ENCODE measurements around the gene TEF. TPM values are rescaled to one million over a fixed set of nuclear protein-coding genes. Genes with fewer than 3 reads are reported as not detected.

Gene TEF
- total RNA-seq, 1 donor from 2014 or later = 29.7 TPM

DNA sequence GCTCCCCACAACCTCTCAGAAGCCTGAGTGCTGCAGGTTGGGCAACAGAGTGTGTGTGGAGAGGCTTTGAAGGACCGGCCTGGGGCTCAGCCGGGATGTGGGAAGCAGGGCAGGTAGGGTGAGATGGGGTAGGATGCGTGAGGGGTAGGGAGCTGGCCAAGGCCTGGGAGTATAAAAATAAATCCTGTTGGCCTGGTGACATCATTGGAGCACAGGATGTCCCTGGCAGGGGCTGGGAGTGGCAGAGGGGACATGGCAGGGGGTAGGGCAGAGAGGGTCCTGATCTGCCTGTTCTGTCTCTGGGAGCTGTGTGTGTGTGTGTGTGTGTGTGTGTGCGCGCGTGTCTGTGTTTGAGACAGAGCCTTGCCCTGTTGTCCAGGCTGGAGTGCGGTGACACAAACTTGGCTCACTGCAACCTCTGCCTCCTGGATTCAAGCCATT lies 28.6 kb downstream of the TEF start:
- H3K27ac ChIP-seq = peak overlapping the region; percentile 99
- H3K4me3 ChIP-seq = no peak overlapping the region
- no peaks in the 10 kb centered on the region for H3K9me3 ChIP-seq
- intact Hi-C loops (cut with DNase I) = no loop called here
- DNase-seq (peak; percentile 86), ATAC-seq (peak; percentile 64 to 72)
- H3K27me3 ChIP-seq (ENCODE audit: low read depth) = no peaks in the 10 kb centered on the region
- H3K4me1 ChIP-seq = peaks cover 43% of the 10 kb centered on the region
- H3K36me3 ChIP-seq = no peaks in the 10 kb centered on the region
- TF ChIP-seq, protein P1, sequence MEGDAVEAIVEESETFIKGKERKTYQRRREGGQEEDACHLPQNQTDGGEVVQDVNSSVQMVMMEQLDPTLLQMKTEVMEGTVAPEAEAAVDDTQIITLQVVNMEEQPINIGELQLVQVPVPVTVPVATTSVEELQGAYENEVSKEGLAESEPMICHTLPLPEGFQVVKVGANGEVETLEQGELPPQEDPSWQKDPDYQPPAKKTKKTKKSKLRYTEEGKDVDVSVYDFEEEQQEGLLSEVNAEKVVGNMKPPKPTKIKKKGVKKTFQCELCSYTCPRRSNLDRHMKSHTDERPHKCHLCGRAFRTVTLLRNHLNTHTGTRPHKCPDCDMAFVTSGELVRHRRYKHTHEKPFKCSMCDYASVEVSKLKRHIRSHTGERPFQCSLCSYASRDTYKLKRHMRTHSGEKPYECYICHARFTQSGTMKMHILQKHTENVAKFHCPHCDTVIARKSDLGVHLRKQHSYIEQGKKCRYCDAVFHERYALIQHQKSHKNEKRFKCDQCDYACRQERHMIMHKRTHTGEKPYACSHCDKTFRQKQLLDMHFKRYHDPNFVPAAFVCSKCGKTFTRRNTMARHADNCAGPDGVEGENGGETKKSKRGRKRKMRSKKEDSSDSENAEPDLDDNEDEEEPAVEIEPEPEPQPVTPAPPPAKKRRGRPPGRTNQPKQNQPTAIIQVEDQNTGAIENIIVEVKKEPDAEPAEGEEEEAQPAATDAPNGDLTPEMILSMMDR (IDR thresholded peaks at IDR 0.05) = no peak

DNA sequence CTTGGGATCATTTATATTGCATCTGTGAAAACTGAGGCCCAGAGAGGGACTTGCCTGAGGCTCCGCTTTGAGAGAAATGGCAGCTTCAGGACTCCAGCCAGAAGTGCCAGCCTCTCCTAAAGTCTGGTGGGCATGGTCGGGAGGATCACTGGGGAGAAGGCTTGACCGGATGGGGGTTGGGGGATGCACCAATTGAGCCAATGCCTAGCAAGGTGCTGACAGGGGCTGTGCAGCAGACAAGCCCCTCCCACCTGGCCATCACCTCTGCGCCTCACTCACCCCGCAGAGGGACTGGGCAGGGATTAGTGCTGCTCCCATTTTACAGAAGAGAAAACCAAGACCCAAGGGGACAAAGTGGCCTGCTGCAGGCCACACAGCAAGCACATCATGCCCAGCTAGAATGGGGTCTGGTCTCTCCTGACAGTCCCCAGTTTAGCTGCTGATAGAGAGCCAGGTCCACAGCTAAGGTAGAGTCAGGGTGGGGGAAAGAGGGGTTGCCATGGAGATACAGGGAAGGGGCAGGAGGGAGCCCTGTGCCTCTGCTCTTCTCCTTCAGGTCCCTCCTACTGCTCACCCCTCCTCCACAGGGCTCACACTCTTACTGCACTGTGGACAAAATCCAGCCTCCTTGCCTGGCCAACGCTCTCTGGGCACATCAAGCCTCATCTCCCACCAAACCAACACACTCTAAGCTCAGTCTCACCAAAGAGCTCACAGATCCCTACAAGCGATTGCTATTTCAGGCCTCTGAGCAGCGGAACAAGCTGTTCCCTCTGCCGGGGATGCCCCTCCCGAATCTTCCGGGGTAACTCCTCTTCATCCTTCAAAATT lies 29.5 kb downstream of the TEF start:
- DNase-seq = no peak

DNA sequence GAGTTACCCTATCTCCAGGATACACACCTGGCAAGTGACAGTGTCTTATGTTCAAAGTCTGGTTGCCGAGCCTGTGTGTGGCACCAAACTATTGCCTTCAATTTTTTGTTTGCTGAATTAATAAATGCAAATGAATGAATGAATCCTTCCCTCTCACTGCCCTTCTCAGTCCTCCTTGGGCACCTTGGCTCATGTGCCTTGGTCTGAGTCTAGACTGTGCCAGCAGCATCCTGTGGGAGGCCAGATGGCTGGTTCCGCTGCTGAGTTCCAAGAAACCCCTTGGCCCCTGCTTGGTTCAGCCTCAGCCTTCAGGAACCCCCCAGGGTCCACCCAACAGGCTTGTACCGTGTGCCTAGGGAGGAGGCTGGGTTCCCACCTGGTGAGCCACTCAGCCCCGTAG lies 33.8 kb downstream of the TEF start:
- Histone ChIP-seq H3K4me1 (peaks cover 65% of the 10 kb centered on the region), H3K9me3 (no peaks in the 10 kb centered on the region), H3K27ac (peak overlapping the region; percentile 99), H3K36me3 (no peaks in the 10 kb centered on the region), H3K4me3 (peak overlapping the region; percentile 71), H3K27me3 (ENCODE audit: low read depth) (no peaks in the 10 kb centered on the region)
- TF ChIP-seq, protein P1 (IDR thresholded peaks at IDR 0.05) = no peak
- DNase-seq (no peak), ATAC-seq (no peak)
- intact Hi-C loops (cut with DNase I) = no loop called here

More for the DNA sequence above, 29.5 kb downstream of the TEF start:
- Histone ChIP-seq H3K27me3 (ENCODE audit: low read depth) (no peaks in the 10 kb centered on the region), H3K27ac (peak overlapping the region; percentile 99), H3K4me3 (no peak overlapping the region), H3K36me3 (no peaks in the 10 kb centered on the region), H3K9me3 (no peaks in the 10 kb centered on the region), H3K4me1 (peaks cover 49% of the 10 kb centered on the region)
- ATAC-seq = no peak
- TF ChIP-seq, protein P1 (IDR thresholded peaks at IDR 0.05) = no peak
- intact Hi-C loops (cut with DNase I) = no loop called here

DNA sequence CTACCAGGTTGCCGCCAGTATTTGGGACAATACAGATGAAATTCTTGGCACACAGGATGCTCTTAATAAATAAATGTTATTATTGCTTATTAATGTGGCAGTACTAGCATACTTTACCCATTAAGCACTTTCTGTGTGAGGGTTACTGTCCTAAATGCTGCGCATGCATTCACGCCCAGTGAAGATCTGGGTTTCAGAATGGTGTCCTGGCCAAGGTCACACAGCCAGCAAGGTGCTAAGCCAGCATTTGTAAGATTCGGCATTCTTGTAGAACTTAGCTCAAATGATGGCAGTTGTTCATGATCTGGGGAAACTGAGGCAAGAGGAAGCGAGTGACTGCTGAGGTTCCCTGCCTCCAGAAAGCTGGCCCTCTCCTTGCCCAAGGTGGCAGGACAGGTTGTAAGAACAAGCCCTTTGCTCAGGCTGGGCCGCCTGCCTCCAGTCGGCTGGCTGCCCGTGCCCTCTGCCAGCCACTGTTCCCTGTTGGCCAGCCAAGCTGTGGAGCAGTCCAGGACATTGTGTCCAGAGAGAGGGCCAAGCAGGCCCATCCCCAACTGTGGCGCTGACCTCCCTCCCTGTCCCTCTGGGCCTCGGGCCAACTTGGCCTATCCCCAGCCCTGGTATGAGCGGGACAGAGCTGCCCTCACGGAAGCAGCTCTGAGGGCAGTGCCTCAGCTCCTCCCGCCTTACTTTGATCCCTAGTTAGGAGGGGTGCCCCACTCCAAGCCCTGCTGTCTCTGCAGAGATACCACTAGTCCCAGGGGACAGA lies 36.1 kb downstream of the TEF start:
- Histone ChIP-seq H3K27me3 (ENCODE audit: low read depth) (no peaks in the 10 kb centered on the region), H3K36me3 (peaks cover under 1% of the 10 kb centered on the region), H3K4me3 (no peak overlapping the region), H3K27ac (peak overlapping the region; percentile 75), H3K9me3 (no peaks in the 10 kb centered on the region), H3K4me1 (peaks cover 43% of the 10 kb centered on the region)
- intact Hi-C loops (cut with DNase I) = no loop called here
- TF ChIP-seq, protein P1 (IDR thresholded peaks at IDR 0.05) = no peak
- ATAC-seq (peak; percentile 76 to 85), DNase-seq (peak; percentile 95)

DNA sequence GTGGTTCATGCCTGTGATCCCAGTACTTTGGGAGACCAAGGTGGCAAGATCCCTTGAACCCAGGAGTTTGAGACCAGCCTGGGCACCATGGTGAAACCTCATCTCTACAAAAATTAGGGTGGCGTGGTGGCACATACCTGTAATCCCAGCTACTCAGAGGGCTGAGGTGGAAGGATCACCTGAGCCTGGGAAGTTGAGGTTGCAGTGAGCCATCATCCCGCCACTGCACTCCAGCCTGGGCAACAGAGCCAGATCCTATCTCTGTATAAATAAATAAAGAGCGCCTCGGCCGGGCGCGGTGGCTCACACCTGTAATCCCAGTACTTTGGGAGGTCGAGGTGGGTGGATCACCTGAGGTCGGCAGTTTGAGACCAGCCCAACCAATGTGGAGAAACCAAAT lies 37.0 kb downstream of the TEF start:
- intact Hi-C loops (cut with DNase I) = no loop called here
- H3K4me1 ChIP-seq = peaks cover 41% of the 10 kb centered on the region
- no peaks in the 10 kb centered on the region for H3K27me3 ChIP-seq (ENCODE audit: low read depth)
- H3K4me3 ChIP-seq = no peak overlapping the region
- H3K27ac ChIP-seq = peak overlapping the region; percentile 75
- TF ChIP-seq, protein P1 (IDR thresholded peaks at IDR 0.05) = no peak
- peaks cover 10% of the 10 kb centered on the region for H3K36me3 ChIP-seq
- ATAC-seq (no peak), DNase-seq (no peak)
- no peaks in the 10 kb centered on the region for H3K9me3 ChIP-seq
